GM12872 (cell line): Measurements from ENCODE around the gene EPGN.

Source experiments
- CTCF ChIP-seq: IDR thresholded peaks from 3 replicates; pipeline ENCODE4 v1.5.1; 2011; ENCODE audit warnings: low read depth, mild to moderate bottlenecking, low read length, moderate library complexity; ENCODE audit not compliant: insufficient read depth

EPGN gene

GRCh38 chr4:74268643-74269042 is 39.6 kb upstream of the EPGN start:
- TF ChIP-seq CTCF, result no peak

- no peak for TF ChIP-seq CTCF
These were observed 29.8 kb upstream of the EPGN start for GRCh38 chr4:74278490-74278889.

DNA sequence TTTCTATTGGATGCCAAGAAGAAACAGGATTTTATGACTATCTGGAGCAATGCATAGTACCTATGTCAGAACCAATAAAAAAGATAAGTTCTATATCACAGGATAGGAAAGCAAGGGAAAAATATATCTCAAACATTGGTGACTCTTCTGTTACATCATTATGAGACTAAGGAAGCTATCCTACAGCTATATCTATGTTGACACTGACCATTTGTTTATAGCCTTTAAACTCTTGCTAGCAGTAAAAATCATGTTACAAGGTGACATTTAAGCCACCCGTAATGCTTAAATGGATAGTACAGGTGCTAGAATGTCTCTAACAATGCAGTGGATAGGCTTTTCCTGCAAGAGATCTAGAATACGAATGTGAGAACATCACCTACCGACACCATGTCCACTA is 28.6 kb upstream of the EPGN start:
- TF ChIP-seq CTCF, result no peak

DNA sequence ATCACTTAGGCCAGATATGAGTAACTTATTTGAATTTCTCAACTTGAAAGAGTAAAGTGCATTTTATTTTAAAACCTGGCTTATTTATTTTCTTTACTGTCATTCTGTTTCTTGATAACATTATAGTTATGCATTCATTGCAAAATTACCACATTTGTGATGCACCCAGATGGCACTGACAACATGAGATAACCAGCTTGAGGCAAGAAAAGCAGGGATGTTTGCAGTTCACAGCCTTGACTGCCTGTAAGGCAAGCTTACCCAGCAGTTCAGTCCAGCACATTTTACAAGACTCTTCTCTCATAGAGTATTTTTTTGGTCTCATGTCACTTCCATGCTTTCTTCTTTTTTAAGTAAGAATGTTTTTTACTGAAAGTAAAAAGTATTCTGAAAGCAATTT is 25.3 kb upstream of the EPGN start:
- TF ChIP-seq CTCF, result no peak

GRCh38 chr4:74283614-74284013 is 24.7 kb upstream of the EPGN start:
- no peak for TF ChIP-seq CTCF

DNA sequence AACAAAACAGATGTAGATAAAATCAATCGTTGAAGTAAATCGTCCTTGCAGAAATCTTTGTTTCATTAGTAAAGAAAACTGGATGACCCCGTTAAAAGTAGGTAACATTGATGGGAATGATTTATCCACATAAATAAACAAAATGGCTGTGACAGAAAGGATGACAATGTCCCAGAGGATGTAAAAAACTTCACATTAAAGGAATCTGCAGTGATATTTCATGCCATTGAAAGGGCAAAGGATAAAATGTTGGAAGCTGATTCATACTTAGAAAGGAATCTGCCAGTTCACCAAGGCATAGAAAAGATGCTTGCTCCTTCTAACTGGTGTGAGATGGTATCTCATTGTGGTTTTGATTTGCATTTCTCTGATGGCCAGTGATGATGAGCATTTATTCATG is 24.2 kb upstream of the EPGN start:
- no peak for TF ChIP-seq CTCF

GRCh38 chr4:74287164-74287563 is 21.1 kb upstream of the EPGN start:
- no peak for TF ChIP-seq CTCF

DNA sequence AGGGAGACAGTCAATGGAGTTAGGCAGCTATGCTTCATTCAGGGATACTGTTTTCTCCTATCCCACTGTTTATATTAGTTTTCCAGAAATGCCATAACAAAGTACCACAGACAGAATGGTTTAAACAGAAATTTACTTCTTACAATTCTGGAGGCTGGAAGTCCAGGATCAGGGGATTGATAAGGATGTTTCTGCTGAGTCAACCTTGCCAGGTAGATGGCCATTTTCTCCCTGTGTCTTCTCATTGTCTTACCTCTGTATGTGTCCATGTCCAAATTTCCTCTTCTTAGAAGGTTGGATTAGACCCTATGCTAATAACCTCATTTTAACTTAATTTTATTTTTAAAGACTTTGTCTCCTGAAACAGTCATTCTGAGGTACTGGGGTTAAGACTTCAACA is 20.5 kb upstream of the EPGN start:
- TF ChIP-seq CTCF, result no peak
